CD14-positive monocyte (primary cell): ENCODE data around the gene SLC20A1. TPM values are rescaled to one million over a fixed set of nuclear protein-coding genes. Genes with fewer than 3 reads are reported as not detected.

Experiments used
- DNase-seq, 3 donors: peaks; one replicate each; pipeline ENCODE4 v3.0.0-alpha.2; 2011 to 2022
- H2AFZ ChIP-seq: 2 replicates; pipeline ENCODE4 v1.6.0; 2012; ENCODE audit warnings: mild to moderate bottlenecking, low read depth, low read length, inconsistent platforms; ENCODE audit not compliant: insufficient read depth, poor library complexity, severe bottlenecking
- H3K27ac ChIP-seq, 2 donors: 1 replicate in 1 of 2; 2 replicates in 1 of 2; pipeline ENCODE4 v1.5.1; 2012 to 2013; ENCODE audit warnings: low read length in 2 of 2, control low read depth in 1 of 2, inconsistent platforms in 1 of 2, low read depth in 1 of 2, mild to moderate bottlenecking in 1 of 2
- H3K27me3 ChIP-seq, 2 donors: one replicate each; pipeline versions ENCODE4 v1.6.0 to v1.6.1; 2011 to 2013; ENCODE audit warnings: low read length in 2 of 2; ENCODE audit not compliant: control insufficient read depth in 2 of 2, insufficient read depth in 2 of 2
- H3K36me3 ChIP-seq, 2 donors: replicated peaks in 1 of 2; 1 replicate in 1 of 2; 2 replicates in 1 of 2; pipeline versions ENCODE4 v1.5.1 to v1.6.1; 2012 to 2013; ENCODE audit warnings: low read length in 2 of 2, control low read depth in 1 of 2, inconsistent platforms in 1 of 2, mild to moderate bottlenecking in 1 of 2; ENCODE audit not compliant: insufficient read depth in 2 of 2, control insufficient read depth in 1 of 2
- H3K4me1 ChIP-seq, 2 donors: 1 replicate in 1 of 2; 2 replicates in 1 of 2; pipeline versions ENCODE4 v1.5.1 to v1.6.1; 2012 to 2013; ENCODE audit warnings: low read length in 2 of 2, control low read depth in 1 of 2, inconsistent platforms in 1 of 2, mild to moderate bottlenecking in 1 of 2, moderate library complexity in 1 of 2; ENCODE audit not compliant: insufficient read depth in 2 of 2, control insufficient read depth in 1 of 2
- H3K4me2 ChIP-seq: replicated peaks from 2 replicates; pipeline ENCODE3; 2012; ENCODE audit warnings: low read length, moderate library complexity, mild to moderate bottlenecking; ENCODE audit not compliant: poor library complexity, severe bottlenecking; ENCODE audit errors: extremely low read depth
- H3K4me3 ChIP-seq, 3 experiments: fragments of 200-600 bp in 1 of 3; sonication (generic) in 1 of 3; replicated peaks in 1 of 3; 1 replicate in 2 of 3; 2 replicates in 1 of 3; pipeline ENCODE4 v1.5.1; 2011 to 2013; ENCODE audit warnings: low read length in 3 of 3, mild to moderate bottlenecking in 3 of 3, control low read depth in 2 of 3, low read depth in 2 of 3, inconsistent platforms in 1 of 3, moderate library complexity in 1 of 3
- H3K79me2 ChIP-seq: 2 replicates; pipeline ENCODE4 v1.6.0; 2012; ENCODE audit warnings: mild to moderate bottlenecking, control low read depth, inconsistent platforms, low read length, moderate library complexity; ENCODE audit not compliant: insufficient read depth
- H3K9ac ChIP-seq: 2 replicates; pipeline ENCODE4 v1.6.0; 2017; ENCODE audit warnings: low read length, mild to moderate bottlenecking; ENCODE audit not compliant: insufficient read depth, poor library complexity, severe bottlenecking
- H3K9me3 ChIP-seq, 2 donors: replicated peaks in 1 of 2; 1 replicate in 1 of 2; 2 replicates in 1 of 2; pipeline versions ENCODE4 v1.5.1 to v1.6.1; 2012 to 2013; ENCODE audit warnings: low read length in 2 of 2, control low read depth in 1 of 2; ENCODE audit not compliant: control insufficient read depth in 1 of 2, insufficient read depth in 1 of 2
- H4K20me1 ChIP-seq: 2 replicates; pipeline ENCODE4 v1.6.0; 2012; ENCODE audit warnings: mild to moderate bottlenecking, low read length, control low read depth, moderate library complexity; ENCODE audit not compliant: insufficient read depth
- H3K27ac Mint-ChIP-seq, 7 donors: one replicate each; pipeline ENCODE4 v1.8.0; 2020; ENCODE audit warnings: mild to moderate bottlenecking in 7 of 7, mixed read lengths in 7 of 7, moderate library complexity in 6 of 7, inconsistent platforms in 2 of 7
- H3K27me3 Mint-ChIP-seq, 3 donors: one replicate each; pipeline ENCODE4 v1.8.0; 2021 to 2022; ENCODE audit warnings: low read depth in 3 of 3, mild to moderate bottlenecking in 3 of 3, mixed read lengths in 3 of 3, moderate library complexity in 3 of 3, inconsistent platforms in 1 of 3
- H3K36me3 Mint-ChIP-seq, 2 donors: one replicate each; pipeline ENCODE4 v1.8.0; 2020; ENCODE audit warnings: mixed read lengths in 2 of 2, inconsistent platforms in 1 of 2, mild to moderate bottlenecking in 1 of 2
- H3K4me1 Mint-ChIP-seq: one replicate; pipeline ENCODE4 v1.8.0; 2020; ENCODE audit warnings: mild to moderate bottlenecking, mixed read lengths
- H3K4me3 Mint-ChIP-seq, 2 donors: one replicate each; pipeline ENCODE4 v1.8.0; 2020; ENCODE audit warnings: mild to moderate bottlenecking in 2 of 2, mixed read lengths in 2 of 2, moderate library complexity in 1 of 2
- H3K9me3 Mint-ChIP-seq, 7 donors: one replicate each; pipeline ENCODE4 v1.8.0; 2020 to 2022; ENCODE audit warnings: mixed read lengths in 7 of 7, mild to moderate bottlenecking in 6 of 7, moderate library complexity in 6 of 7, inconsistent platforms in 2 of 7
- WGBS: methylation state at CpG from one replicate; pipeline ENCODE4 v1.1.5; 2013; ENCODE audit warnings: missing lambda C conversion rate; ENCODE audit not compliant: insufficient coverage; 5-methylcytosine and 5-hydroxymethylcytosine counted together
- intact Hi-C, 2 donors: fragments of 100-400 bp; cut with micrococcal nuclease; formaldehyde crosslinking; loops; one replicate each; pipeline versions ENCODE4 v1.15.0 to v1.15.1; 2023
- polyA plus RNA-seq, 3 donors: library from polyadenylated mRNA; depleted of rRNA in 1 of 3; unstranded in 2 of 3; stranded (reverse) in 1 of 3; fragments of 300-500 nt in 2 of 3; fragments of >200 nt in 1 of 3; fragmentation: Illumina TruSeq in 2 of 3; gene quantifications; 1 replicate in 2 of 3; 2 replicates in 1 of 3; pipeline ENCODE4 v1.2.3, GENCODE V29; 2012 to 2021
- TF ChIP-seq, protein P1 (sequence below): fragments of 200-600 bp; IDR thresholded peaks from one replicate; pipeline ENCODE4 v1.8.0; 2022; ENCODE audit warnings: antibody characterized with exemption, mild to moderate bottlenecking

The SLC20A1 gene
- polyA plus RNA-seq, 3 donors = 16.1 to 112 (median 36.3) TPM

DNA sequence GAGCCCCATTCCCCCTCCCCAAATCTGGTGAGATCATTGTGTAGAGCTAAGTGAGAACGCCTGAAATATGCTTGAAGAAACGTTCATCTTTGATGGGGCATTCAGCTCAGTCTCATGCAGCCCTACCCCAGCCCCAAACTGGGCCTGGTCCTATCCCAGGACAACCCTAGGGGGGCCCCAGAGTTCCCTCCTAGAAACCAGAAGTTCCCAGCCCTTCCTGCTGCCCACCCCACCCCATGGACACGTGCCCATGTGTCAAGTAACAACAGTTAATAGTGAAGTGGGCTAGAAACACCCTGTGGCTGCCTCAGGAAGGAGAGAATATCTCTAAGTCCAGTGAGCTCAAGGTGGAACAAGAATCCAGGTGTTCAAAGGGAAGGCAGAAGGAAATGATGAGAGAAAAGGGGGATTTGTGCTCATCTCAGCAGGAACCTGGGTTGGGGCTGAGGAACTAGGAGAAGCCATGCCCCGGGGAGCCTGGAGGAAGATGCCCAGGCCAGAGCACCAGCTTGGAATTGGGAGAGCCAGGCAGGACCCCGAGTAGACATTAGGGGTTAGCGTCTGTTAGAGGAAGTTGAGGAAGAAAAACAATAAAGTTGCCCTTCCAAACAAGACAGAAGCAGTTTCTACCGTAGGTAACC lies 20.1 kb upstream of the SLC20A1 start:
- intact Hi-C loops = loop anchor here (2.0 to 5.0 kb wide), 2 partner anchors 19 to 62 kb away; partner anchors contain the start of gene SLC20A1 (in 1 of the 2)
- no peaks in the 10 kb centered on the region for H4K20me1 ChIP-seq
- no peaks in the 10 kb centered on the region for H3K79me2 ChIP-seq
- peak overlapping the region in 1 of 3 experiments; percentile 1 for H3K4me3 ChIP-seq
- TF ChIP-seq, protein P1, sequence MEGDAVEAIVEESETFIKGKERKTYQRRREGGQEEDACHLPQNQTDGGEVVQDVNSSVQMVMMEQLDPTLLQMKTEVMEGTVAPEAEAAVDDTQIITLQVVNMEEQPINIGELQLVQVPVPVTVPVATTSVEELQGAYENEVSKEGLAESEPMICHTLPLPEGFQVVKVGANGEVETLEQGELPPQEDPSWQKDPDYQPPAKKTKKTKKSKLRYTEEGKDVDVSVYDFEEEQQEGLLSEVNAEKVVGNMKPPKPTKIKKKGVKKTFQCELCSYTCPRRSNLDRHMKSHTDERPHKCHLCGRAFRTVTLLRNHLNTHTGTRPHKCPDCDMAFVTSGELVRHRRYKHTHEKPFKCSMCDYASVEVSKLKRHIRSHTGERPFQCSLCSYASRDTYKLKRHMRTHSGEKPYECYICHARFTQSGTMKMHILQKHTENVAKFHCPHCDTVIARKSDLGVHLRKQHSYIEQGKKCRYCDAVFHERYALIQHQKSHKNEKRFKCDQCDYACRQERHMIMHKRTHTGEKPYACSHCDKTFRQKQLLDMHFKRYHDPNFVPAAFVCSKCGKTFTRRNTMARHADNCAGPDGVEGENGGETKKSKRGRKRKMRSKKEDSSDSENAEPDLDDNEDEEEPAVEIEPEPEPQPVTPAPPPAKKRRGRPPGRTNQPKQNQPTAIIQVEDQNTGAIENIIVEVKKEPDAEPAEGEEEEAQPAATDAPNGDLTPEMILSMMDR = no peak
- Mint-ChIP-seq H3K9me3 (no peaks in the 10 kb centered on the region), H3K4me3 (no peak overlapping the region), H3K27ac (peak overlapping the region; percentile 79 to 94 (median 90)), H3K27me3 (peaks cover 0 to 1% (median 0%) of the 10 kb centered on the region in 3 donors), H3K4me1 (peaks cover 76% of the 10 kb centered on the region), H3K36me3 (no peaks in the 10 kb centered on the region)
- no peaks in the 10 kb centered on the region for H3K9me3 ChIP-seq
- H3K4me2 ChIP-seq = no peak overlapping the region
- H3K4me1 ChIP-seq = peaks cover 68 to 80% of the 10 kb centered on the region in 2 donors
- H3K36me3 ChIP-seq = no peaks in the 10 kb centered on the region
- no peak overlapping the region for H3K9ac ChIP-seq
- peak overlapping the region; percentile 70 to 89 for H3K27ac ChIP-seq
- WGBS = 45% methylated on average over 2 of the region's 7 CpGs
- no peak overlapping the region for H2AFZ ChIP-seq
- DNase-seq = no peak
- no peaks in the 10 kb centered on the region for H3K27me3 ChIP-seq

DNA sequence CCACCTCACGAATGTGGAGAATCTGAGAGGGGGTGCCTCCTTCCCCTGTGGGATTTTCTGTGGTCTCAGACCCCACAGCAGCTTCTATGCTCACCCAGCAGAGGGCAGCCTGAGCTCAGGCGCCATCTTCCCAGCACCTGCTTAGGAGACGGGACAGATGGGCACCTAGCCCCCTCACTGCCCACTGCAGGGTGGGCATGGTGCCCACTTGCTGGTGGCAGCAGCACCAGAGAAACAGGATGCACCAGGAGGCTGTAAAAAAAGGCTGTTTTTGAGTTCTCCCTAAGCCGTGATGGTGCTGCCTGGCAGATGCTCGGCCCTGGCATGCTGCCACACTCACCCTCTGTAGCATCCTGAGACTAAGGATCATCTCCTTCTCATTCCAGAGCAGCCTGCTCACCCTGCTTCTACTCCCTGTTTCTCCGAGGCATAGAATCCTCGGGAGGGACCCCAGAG lies 19.1 kb upstream of the SLC20A1 start:
- Mint-ChIP-seq H3K4me1 (peaks cover 83% of the 10 kb centered on the region), H3K36me3 (no peaks in the 10 kb centered on the region), H3K9me3 (no peaks in the 10 kb centered on the region), H3K27ac (peak overlapping the region; percentile 79 to 96 (median 90)), H3K27me3 (peaks cover 0 to 1% (median 0%) of the 10 kb centered on the region in 3 donors), H3K4me3 (peak overlapping the region; percentile 59 to 71)
- peak overlapping the region; percentile 79 for H3K4me2 ChIP-seq
- no peaks in the 10 kb centered on the region for H3K9me3 ChIP-seq
- intact Hi-C loops = loop anchor here in 1 of 2 donors (5.0 kb wide), 1 partner anchor 61 kb away; no protein-coding TSS in a partner anchor
- DNase-seq = peak in 2 of 3 donors; percentile 53 to 55
- peaks cover 79 to 91% of the 10 kb centered on the region in 2 donors for H3K4me1 ChIP-seq
- peak overlapping the region; percentile 51 for H3K9ac ChIP-seq
- H2AFZ ChIP-seq = peak overlapping the region; percentile 68
- no peaks in the 10 kb centered on the region for H3K27me3 ChIP-seq
- H3K36me3 ChIP-seq = no peaks in the 10 kb centered on the region
- peak overlapping the region in 1 of 3 experiments; percentile 62 for H3K4me3 ChIP-seq
- H3K27ac ChIP-seq = peak overlapping the region; percentile 70 to 89
- TF ChIP-seq, protein P1 = peak; percentile 85
- no peaks in the 10 kb centered on the region for H3K79me2 ChIP-seq
- H4K20me1 ChIP-seq = no peaks in the 10 kb centered on the region
- 0% methylated on average over 6 of the region's 7 CpGs for WGBS
